ENCODE data around the gene MYDGF.

Gene MYDGF

GRCh38 chr19:4694211-4694987 lies 24.3 kb upstream of the MYDGF start:
- no peak overlapping the region for H2AFZ ChIP-seq (ENCODE audit: low read depth, low read length)
- H3K27me3 ChIP-seq (ENCODE audit: control insufficient read depth in 1 of 2, insufficient read depth in 1 of 2, low read length in 2 of 2), result no peaks in the 10 kb centered on the region
- peaks cover 77% of the 10 kb centered on the region in 2 experiments for H3K36me3 ChIP-seq (ENCODE audit: control insufficient read depth in 1 of 2, insufficient read depth in 2 of 2, low read depth in 1 of 2, low read length in 2 of 2)
- H3K4me2 ChIP-seq (ENCODE audit: low read length, poor library complexity, severe bottlenecking), result no peak overlapping the region
- H2BK5ac ChIP-seq (ENCODE audit: low read depth, low read length, poor library complexity, severe bottlenecking), result no peak overlapping the region
- peak overlapping the region in 1 of 2 experiments; percentile 47 for H3K4ac ChIP-seq (ENCODE audit: low read depth in 1 of 2, low read length in 2 of 2)
- H3K79me1 ChIP-seq (replicated peaks; ENCODE audit: low read length, poor library complexity, severe bottlenecking), result peaks cover 38% of the 10 kb centered on the region
- peaks cover 37% of the 10 kb centered on the region for H3K4me1 ChIP-seq (ENCODE audit: control insufficient read depth, insufficient read depth, low read depth, low read length)
- peak overlapping the region; percentile 22 for H4K8ac ChIP-seq (ENCODE audit: low read length)
- DNase-seq, result peak; percentile 87
- 65% methylated on average over 22 of the region's 22 CpGs for WGBS
- H2BK120ac ChIP-seq (ENCODE audit: low read depth, low read length), result no peak overlapping the region
- H3K23ac ChIP-seq (ENCODE audit: low read length in 2 of 2), result no peak overlapping the region
- H2AK5ac ChIP-seq (ENCODE audit: low read length, severe bottlenecking), result peak overlapping the region; percentile 48
- H3K27ac ChIP-seq (ENCODE audit: low read length, poor library complexity, severe bottlenecking), result peak overlapping the region; percentile 89
- no peak overlapping the region for H3K14ac ChIP-seq (ENCODE audit: low read length in 2 of 2)
- H3K4me3 ChIP-seq (ENCODE audit: insufficient read depth in 1 of 2, low read depth in 1 of 2, low read length in 2 of 2), result no peak overlapping the region
- no peak overlapping the region for H3K9ac ChIP-seq (ENCODE audit: low read length)
- H2BK15ac ChIP-seq (ENCODE audit: low read depth, poor library complexity, severe bottlenecking), result no peak overlapping the region
- H2BK12ac ChIP-seq (ENCODE audit: low read length in 2 of 2), result no peak overlapping the region
- H3K9me3 ChIP-seq (ENCODE audit: control insufficient read depth, low read length), result no peaks in the 10 kb centered on the region
- no peak overlapping the region for H3K18ac ChIP-seq (ENCODE audit: low read depth in 1 of 2, low read length in 2 of 2)
- no peak overlapping the region for H4K91ac ChIP-seq (ENCODE audit: low read length)

- peak overlapping the region in 1 of 2 experiments; percentile 3 for H3K4ac ChIP-seq (ENCODE audit: low read depth in 1 of 2, low read length in 2 of 2)
- peaks cover 78 to 80% of the 10 kb centered on the region in 2 experiments for H3K36me3 ChIP-seq (ENCODE audit: control insufficient read depth in 1 of 2, insufficient read depth in 2 of 2, low read depth in 1 of 2, low read length in 2 of 2)
- H3K9ac ChIP-seq (ENCODE audit: low read length), result no peak overlapping the region
- no peak overlapping the region for H2AFZ ChIP-seq (ENCODE audit: low read depth, low read length)
- peak overlapping the region in 1 of 2 experiments; percentile 7 for H2BK12ac ChIP-seq (ENCODE audit: low read length in 2 of 2)
- 93% methylated on average over 15 of the region's 15 CpGs for WGBS
- no peaks in the 10 kb centered on the region for H3K9me3 ChIP-seq (ENCODE audit: control insufficient read depth, low read length)
- no peak overlapping the region for H3K4me3 ChIP-seq (ENCODE audit: insufficient read depth in 1 of 2, low read depth in 1 of 2, low read length in 2 of 2)
- no peak overlapping the region for H3K23ac ChIP-seq (ENCODE audit: low read length in 2 of 2)
- peaks cover 39% of the 10 kb centered on the region for H3K4me1 ChIP-seq (ENCODE audit: control insufficient read depth, insufficient read depth, low read depth, low read length)
- peaks cover 39% of the 10 kb centered on the region for H3K79me1 ChIP-seq (replicated peaks; ENCODE audit: low read length, poor library complexity, severe bottlenecking)
- H4K8ac ChIP-seq (ENCODE audit: low read length), result no peak overlapping the region
- H3K27me3 ChIP-seq (ENCODE audit: control insufficient read depth in 1 of 2, insufficient read depth in 1 of 2, low read length in 2 of 2), result no peaks in the 10 kb centered on the region
- DNase-seq, result no peak
- peak overlapping the region; percentile 21 for H2AK5ac ChIP-seq (ENCODE audit: low read length, severe bottlenecking)
- H3K27ac ChIP-seq (ENCODE audit: low read length, poor library complexity, severe bottlenecking), result peak overlapping the region; percentile 89
- H2BK120ac ChIP-seq (ENCODE audit: low read depth, low read length), result no peak overlapping the region
- no peak overlapping the region for H2BK5ac ChIP-seq (ENCODE audit: low read depth, low read length, poor library complexity, severe bottlenecking)
- H3K14ac ChIP-seq (ENCODE audit: low read length in 2 of 2), result no peak overlapping the region
- no peak overlapping the region for H3K4me2 ChIP-seq (ENCODE audit: low read length, poor library complexity, severe bottlenecking)
- H2BK15ac ChIP-seq (ENCODE audit: low read depth, poor library complexity, severe bottlenecking), result no peak overlapping the region
- H3K18ac ChIP-seq (ENCODE audit: low read depth in 1 of 2, low read length in 2 of 2), result peak overlapping the region in 1 of 2 experiments; percentile 44
- H4K91ac ChIP-seq (ENCODE audit: low read length), result peak overlapping the region; percentile 14
These were observed 23.5 kb upstream of the MYDGF start for GRCh38 chr19:4693471-4694121.

- H4K91ac ChIP-seq (ENCODE audit: low read length), result no peak overlapping the region
- peaks cover 39% of the 10 kb centered on the region for H3K4me1 ChIP-seq (ENCODE audit: control insufficient read depth, insufficient read depth, low read depth, low read length)
These were observed 22.9 kb upstream of the MYDGF start for GRCh38 chr19:4693078-4693350.

GRCh38 chr19:4692251-4693077 lies 22.3 kb upstream of the MYDGF start:
- peaks cover 76 to 80% of the 10 kb centered on the region in 2 experiments for H3K36me3 ChIP-seq (ENCODE audit: control insufficient read depth in 1 of 2, insufficient read depth in 2 of 2, low read depth in 1 of 2, low read length in 2 of 2)
- H2BK15ac ChIP-seq (ENCODE audit: low read depth, poor library complexity, severe bottlenecking), result no peak overlapping the region
- no peak overlapping the region for H4K8ac ChIP-seq (ENCODE audit: low read length)
- no peak overlapping the region for H3K18ac ChIP-seq (ENCODE audit: low read depth in 1 of 2, low read length in 2 of 2)
- H3K9me3 ChIP-seq (ENCODE audit: control insufficient read depth, low read length), result no peaks in the 10 kb centered on the region
- H3K23ac ChIP-seq (ENCODE audit: low read length in 2 of 2), result no peak overlapping the region
- H3K4me2 ChIP-seq (ENCODE audit: low read length, poor library complexity, severe bottlenecking), result no peak overlapping the region
- H3K79me1 ChIP-seq (replicated peaks; ENCODE audit: low read length, poor library complexity, severe bottlenecking), result peaks cover 43% of the 10 kb centered on the region
- WGBS, result 95% methylated on average over 27 of the region's 27 CpGs
- H2BK12ac ChIP-seq (ENCODE audit: low read length in 2 of 2), result peak overlapping the region in 1 of 2 experiments; percentile 19
- H3K4me1 ChIP-seq (ENCODE audit: control insufficient read depth, insufficient read depth, low read depth, low read length), result peaks cover 35% of the 10 kb centered on the region
- no peak overlapping the region for H3K27ac ChIP-seq (ENCODE audit: low read length, poor library complexity, severe bottlenecking)
- no peaks in the 10 kb centered on the region for H3K27me3 ChIP-seq (ENCODE audit: control insufficient read depth in 1 of 2, insufficient read depth in 1 of 2, low read length in 2 of 2)
- no peak overlapping the region for H3K9ac ChIP-seq (ENCODE audit: low read length)
- H3K14ac ChIP-seq (ENCODE audit: low read length in 2 of 2), result no peak overlapping the region
- H2AFZ ChIP-seq (ENCODE audit: low read depth, low read length), result no peak overlapping the region
- no peak overlapping the region for H3K4me3 ChIP-seq (ENCODE audit: insufficient read depth in 1 of 2, low read depth in 1 of 2, low read length in 2 of 2)
- no peak overlapping the region for H2BK120ac ChIP-seq (ENCODE audit: low read depth, low read length)
- H3K4ac ChIP-seq (ENCODE audit: low read depth in 1 of 2, low read length in 2 of 2), result no peak overlapping the region
- peak overlapping the region; percentile 24 for H4K91ac ChIP-seq (ENCODE audit: low read length)
- peak overlapping the region; percentile 28 for H2AK5ac ChIP-seq (ENCODE audit: low read length, severe bottlenecking)
- no peak overlapping the region for H2BK5ac ChIP-seq (ENCODE audit: low read depth, low read length, poor library complexity, severe bottlenecking)
- no peak for DNase-seq

More at GRCh38 chr19:4693078-4693350, 22.9 kb upstream of the MYDGF start:
- Histone ChIP-seq H3K14ac (ENCODE audit: low read length in 2 of 2) (no peak overlapping the region), H2BK5ac (ENCODE audit: low read depth, low read length, poor library complexity, severe bottlenecking) (no peak overlapping the region), H3K36me3 (ENCODE audit: control insufficient read depth in 1 of 2, insufficient read depth in 2 of 2, low read depth in 1 of 2, low read length in 2 of 2) (peaks cover 78 to 80% of the 10 kb centered on the region in 2 experiments), H3K23ac (ENCODE audit: low read length in 2 of 2) (no peak overlapping the region), H2BK12ac (ENCODE audit: low read length in 2 of 2) (no peak overlapping the region), H3K4me2 (ENCODE audit: low read length, poor library complexity, severe bottlenecking) (no peak overlapping the region), H2AK5ac (ENCODE audit: low read length, severe bottlenecking) (no peak overlapping the region), H2BK120ac (ENCODE audit: low read depth, low read length) (no peak overlapping the region), H3K4ac (ENCODE audit: low read depth in 1 of 2, low read length in 2 of 2) (no peak overlapping the region), H3K9me3 (ENCODE audit: control insufficient read depth, low read length) (no peaks in the 10 kb centered on the region), H2AFZ (ENCODE audit: low read depth, low read length) (no peak overlapping the region), H4K8ac (ENCODE audit: low read length) (no peak overlapping the region), H3K9ac (ENCODE audit: low read length) (no peak overlapping the region), H3K27me3 (ENCODE audit: control insufficient read depth in 1 of 2, insufficient read depth in 1 of 2, low read length in 2 of 2) (no peaks in the 10 kb centered on the region), H3K79me1 (replicated peaks; ENCODE audit: low read length, poor library complexity, severe bottlenecking) (peaks cover 42% of the 10 kb centered on the region), H3K18ac (ENCODE audit: low read depth in 1 of 2, low read length in 2 of 2) (no peak overlapping the region), H3K4me3 (ENCODE audit: insufficient read depth in 1 of 2, low read depth in 1 of 2, low read length in 2 of 2) (no peak overlapping the region), H3K27ac (ENCODE audit: low read length, poor library complexity, severe bottlenecking) (no peak overlapping the region), H2BK15ac (ENCODE audit: low read depth, poor library complexity, severe bottlenecking) (no peak overlapping the region)
- 95% methylated on average over 7 of the region's 7 CpGs for WGBS
- DNase-seq, result no peak

All from mesenchymal stem cell (in vitro differentiated cells and primary cell).